ENCODE measurements around the gene KLHL33.

- no peak for TF ChIP-seq POLR2AphosphoS5 (IDR thresholded peaks at IDR 0.05; ENCODE audit: insufficient read depth, low read depth, low read length)
- no peak for TF ChIP-seq GATA2 (IDR thresholded peaks at IDR 0.05; ENCODE audit: insufficient read depth, insufficient read length, low read depth, low read length)
- TF ChIP-seq CTCF (IDR thresholded peaks at IDR 0.05; ENCODE audit: extremely low read depth in 1 of 2, insufficient read depth in 1 of 2, low read depth in 1 of 2, low read length in 2 of 2) = no peak
- no peak for TF ChIP-seq MAX (IDR thresholded peaks at IDR 0.05; ENCODE audit: insufficient read depth, insufficient read length)
- no peak for TF ChIP-seq POLR2A (IDR thresholded peaks at IDR 0.05; ENCODE audit: low read depth, low read length)
- TF ChIP-seq EZH2 (IDR thresholded peaks at IDR 0.05; ENCODE audit: borderline replicate concordance, low read depth, low read length, severe bottlenecking) = no peak
- no peak for TF ChIP-seq JUN (IDR thresholded peaks at IDR 0.05; ENCODE audit: borderline replicate concordance, insufficient read depth, insufficient read length, low read depth)
Measured at GRCh38 chr14:20412411-20412810, 23.6 kb downstream of the KLHL33 start.
